CD1c-positive myeloid dendritic cell (primary cell): ENCODE measurements around the gene LMLN.
"Not testable (repeated sequence)": the region's sequence is repeated elsewhere in the genome, so short reads cannot be mapped to it uniquely, and the experiment has no call there.

Source experiments
- DNase-seq: peaks from one replicate; pipeline ENCODE4 v3.0.0-alpha.2; 2016; ENCODE audit errors: extremely low spot score

LMLN gene

GRCh38 chr3:198076722-198077308, 116.8 kb downstream of the LMLN start:
- DNase-seq, result no peak

GRCh38 chr3:198079771-198080520, 119.9 kb downstream of the LMLN start:
- peak; percentile 48 for DNase-seq

GRCh38 chr3:198080521-198081384, 120.7 kb downstream of the LMLN start:
- peak; percentile 92 for DNase-seq

GRCh38 chr3:198081421-198081844, 121.4 kb downstream of the LMLN start:
- no peak for DNase-seq

- not testable (repeated sequence) for DNase-seq
Measured at GRCh38 chr3:198082226-198082625, 122.2 kb downstream of the LMLN start.

- DNase-seq, result no peak
Measured at GRCh38 chr3:198088421-198088955, 128.5 kb downstream of the LMLN start.

- DNase-seq, result no peak
Measured at GRCh38 chr3:198090795-198091332, 130.8 kb downstream of the LMLN start.

GRCh38 chr3:198092276-198092675, 132.3 kb downstream of the LMLN start:
- no peak for DNase-seq

GRCh38 chr3:198093112-198093679, 133.2 kb downstream of the LMLN start:
- no peak for DNase-seq
